ENCODE measurements around the gene CWC27.

Gene CWC27

DNA sequence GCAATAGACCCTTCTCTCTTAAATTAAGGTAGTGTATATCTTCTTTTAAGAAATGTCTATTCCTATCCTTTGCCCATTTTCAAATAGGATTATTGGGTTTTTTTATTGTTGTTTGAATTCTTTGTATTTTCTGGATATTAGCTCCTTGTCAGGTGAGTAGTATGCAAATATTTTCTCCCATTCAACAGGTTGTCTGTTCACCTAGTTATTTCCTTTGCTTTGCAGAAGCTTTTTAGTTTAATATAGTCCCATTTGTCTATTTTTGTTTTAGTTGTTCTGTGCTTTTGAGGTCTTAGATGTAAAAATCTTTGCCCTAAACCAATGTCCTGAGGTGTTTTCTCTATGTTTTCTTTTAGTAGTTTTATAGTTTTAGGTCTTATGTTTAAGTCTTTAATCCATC lies 104.7 kb downstream of the CWC27 start:
- no peak overlapping the region for H3K4me3 ChIP-seq (ENCODE audit: low read length)
- TF ChIP-seq, protein P1, sequence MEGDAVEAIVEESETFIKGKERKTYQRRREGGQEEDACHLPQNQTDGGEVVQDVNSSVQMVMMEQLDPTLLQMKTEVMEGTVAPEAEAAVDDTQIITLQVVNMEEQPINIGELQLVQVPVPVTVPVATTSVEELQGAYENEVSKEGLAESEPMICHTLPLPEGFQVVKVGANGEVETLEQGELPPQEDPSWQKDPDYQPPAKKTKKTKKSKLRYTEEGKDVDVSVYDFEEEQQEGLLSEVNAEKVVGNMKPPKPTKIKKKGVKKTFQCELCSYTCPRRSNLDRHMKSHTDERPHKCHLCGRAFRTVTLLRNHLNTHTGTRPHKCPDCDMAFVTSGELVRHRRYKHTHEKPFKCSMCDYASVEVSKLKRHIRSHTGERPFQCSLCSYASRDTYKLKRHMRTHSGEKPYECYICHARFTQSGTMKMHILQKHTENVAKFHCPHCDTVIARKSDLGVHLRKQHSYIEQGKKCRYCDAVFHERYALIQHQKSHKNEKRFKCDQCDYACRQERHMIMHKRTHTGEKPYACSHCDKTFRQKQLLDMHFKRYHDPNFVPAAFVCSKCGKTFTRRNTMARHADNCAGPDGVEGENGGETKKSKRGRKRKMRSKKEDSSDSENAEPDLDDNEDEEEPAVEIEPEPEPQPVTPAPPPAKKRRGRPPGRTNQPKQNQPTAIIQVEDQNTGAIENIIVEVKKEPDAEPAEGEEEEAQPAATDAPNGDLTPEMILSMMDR (conservative IDR thresholded peaks at IDR 0.05; ENCODE audit: low read depth, low read length), result no peak
- no peak for DNase-seq (ENCODE audit: low read depth)

DNA sequence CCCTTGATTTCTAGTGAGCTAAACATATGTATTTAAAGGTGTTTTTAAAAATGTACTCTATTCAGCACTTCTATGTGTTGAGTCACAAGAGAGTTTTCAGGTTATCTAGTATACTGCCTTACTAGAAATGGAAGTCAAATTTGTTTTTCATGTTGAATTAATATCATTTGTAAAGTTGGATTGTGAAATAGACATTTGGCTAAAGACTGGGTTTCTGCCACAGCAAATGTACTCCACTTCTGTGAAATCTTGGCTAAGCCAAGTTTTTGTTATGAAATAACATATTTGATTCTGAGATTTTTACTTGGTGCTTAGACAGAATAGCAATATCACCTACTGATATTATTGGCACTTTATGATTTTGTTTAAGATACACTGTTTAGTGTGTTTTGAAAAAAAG lies 106.0 kb downstream of the CWC27 start:
- no peak for DNase-seq (ENCODE audit: low read depth)
- no peak overlapping the region for H3K4me3 ChIP-seq (ENCODE audit: low read length)
- TF ChIP-seq, protein P1 (conservative IDR thresholded peaks at IDR 0.05; ENCODE audit: low read depth, low read length), result no peak

DNA sequence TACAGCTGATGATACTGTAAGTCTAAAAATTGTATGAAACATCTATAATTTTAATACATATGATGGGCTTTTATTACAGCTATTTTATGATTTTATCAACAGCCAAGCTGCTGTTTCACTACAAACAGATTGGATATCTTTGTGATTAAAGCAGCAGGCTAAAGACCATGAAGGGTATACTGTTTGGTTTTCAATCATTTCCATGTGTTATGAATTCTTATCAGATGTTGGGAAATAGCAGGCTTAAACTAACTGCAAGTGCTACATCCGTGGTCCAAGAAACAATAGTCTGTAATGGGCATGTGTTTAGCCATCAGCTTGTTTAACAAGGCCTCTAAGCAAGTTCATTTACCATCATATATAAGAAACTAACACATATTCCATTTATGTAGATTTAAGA lies 107.5 kb downstream of the CWC27 start:
- no peak for DNase-seq (ENCODE audit: low read depth)
- TF ChIP-seq, protein P1 (conservative IDR thresholded peaks at IDR 0.05; ENCODE audit: low read depth, low read length), result no peak
- H3K4me3 ChIP-seq (ENCODE audit: low read length), result no peak overlapping the region

DNA sequence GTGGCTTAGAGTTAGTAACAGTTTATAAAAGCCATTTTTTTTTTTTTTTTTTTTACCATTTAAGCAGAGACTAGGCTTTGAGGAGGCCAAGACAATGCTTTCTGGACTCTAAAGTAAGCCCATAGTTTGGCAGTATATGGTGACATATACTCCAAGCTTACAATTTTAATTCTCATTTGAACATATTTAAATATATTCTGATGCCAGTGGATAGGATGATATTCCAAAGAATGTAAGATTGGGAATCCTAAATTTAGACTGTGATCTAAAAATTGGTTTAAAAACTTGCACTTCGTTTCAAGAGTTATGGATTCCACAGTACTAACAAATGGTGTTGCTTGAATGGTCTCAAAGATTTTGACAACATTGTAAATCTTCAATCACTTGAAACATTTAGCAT lies 112.1 kb downstream of the CWC27 start:
- no peak for DNase-seq (ENCODE audit: low read depth)
- no peak overlapping the region for H3K4me3 ChIP-seq (ENCODE audit: low read length)
- TF ChIP-seq, protein P1 (conservative IDR thresholded peaks at IDR 0.05; ENCODE audit: low read depth, low read length), result no peak

DNA sequence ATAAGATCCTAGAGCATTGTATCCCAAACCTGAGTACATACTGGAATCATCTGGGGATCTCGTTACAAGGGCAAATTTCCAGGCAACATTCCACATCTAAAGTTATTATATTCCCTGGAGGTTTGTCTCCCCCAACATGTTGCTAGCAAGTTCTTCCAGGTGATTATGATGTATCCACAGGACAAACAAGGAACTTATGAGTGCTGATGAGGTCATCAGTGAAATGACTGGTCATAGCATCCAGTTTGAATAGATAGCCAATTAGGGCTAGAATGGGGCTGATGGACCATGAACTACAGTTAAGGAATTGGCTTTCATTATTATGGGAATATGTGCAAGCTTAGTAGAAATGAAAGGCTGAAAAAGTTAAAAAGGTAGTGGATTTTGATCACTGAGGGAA lies 115.2 kb downstream of the CWC27 start:
- no peak for DNase-seq (ENCODE audit: low read depth)
- TF ChIP-seq, protein P1 (conservative IDR thresholded peaks at IDR 0.05; ENCODE audit: low read depth, low read length), result no peak
- H3K4me3 ChIP-seq (ENCODE audit: low read length), result no peak overlapping the region

DNA sequence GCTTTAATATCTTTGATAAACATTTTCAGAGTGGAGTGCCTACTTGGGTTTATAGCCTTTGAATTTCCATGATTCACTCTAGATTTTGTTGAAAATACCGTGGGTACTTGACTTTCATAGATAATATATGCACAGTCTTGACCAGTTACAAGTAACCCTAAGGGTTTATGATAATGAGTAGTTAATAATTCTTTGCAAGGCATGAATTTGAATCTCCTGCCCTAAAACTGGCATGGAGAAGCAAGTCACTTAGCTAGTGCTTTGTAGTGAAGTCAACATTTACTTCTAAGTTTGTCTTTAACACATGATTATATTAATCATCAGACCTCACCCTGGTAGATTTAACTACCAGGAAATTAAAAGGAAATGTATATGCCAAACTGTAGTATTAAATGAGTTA lies 115.8 kb downstream of the CWC27 start:
- TF ChIP-seq, protein P1 (conservative IDR thresholded peaks at IDR 0.05; ENCODE audit: low read depth, low read length), result no peak
- no peak for DNase-seq (ENCODE audit: low read depth)
- H3K4me3 ChIP-seq (ENCODE audit: low read length), result no peak overlapping the region

DNA sequence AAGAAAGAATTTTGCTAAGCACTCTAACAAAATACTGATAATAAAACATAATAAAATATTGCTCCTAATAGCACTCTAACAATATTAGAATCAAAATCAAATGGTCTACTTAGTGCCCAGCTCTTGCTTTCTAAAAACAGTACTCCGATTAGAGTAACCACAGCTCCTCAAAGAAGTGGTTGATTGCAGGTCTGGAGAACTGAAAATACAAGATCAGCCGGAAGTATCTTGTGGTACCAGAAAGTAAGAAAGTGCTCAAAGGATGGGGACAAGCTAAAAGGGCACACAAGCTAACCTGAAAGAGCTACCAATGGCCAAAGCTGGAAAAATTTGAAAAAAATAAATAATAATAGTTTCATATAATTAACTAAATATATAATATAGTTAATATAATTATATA lies 119.2 kb downstream of the CWC27 start:
- TF ChIP-seq, protein P1 (conservative IDR thresholded peaks at IDR 0.05; ENCODE audit: low read depth, low read length), result no peak
- no peak overlapping the region for H3K4me3 ChIP-seq (ENCODE audit: low read length)
- DNase-seq (ENCODE audit: low read depth), result no peak
